Neural cell (in vitro differentiated cells): ENCODE measurements around the gene ALX1.

Source experiments
- CTCF ChIP-seq: fragments of 450-650 bp; IDR thresholded peaks from 2 replicates; pipeline ENCODE4 v1.5.1; 2014; ENCODE audit warnings: antibody characterized with exemption, mild to moderate bottlenecking, moderate library complexity; ENCODE audit not compliant: poor library complexity, severe bottlenecking
- EP300 ChIP-seq: fragments of 450-650 bp; conservative IDR thresholded peaks from 2 replicates; pipeline ENCODE4 v1.6.1; 2014; ENCODE audit warnings: antibody characterized with exemption, mild to moderate bottlenecking, moderate library complexity; ENCODE audit not compliant: poor library complexity, severe bottlenecking
- EZH2 ChIP-seq: fragments of 200-600, 300-800 bp; shearing (Covaris generic), sonication (generic); IDR thresholded peaks from 2 replicates; pipeline ENCODE4 v1.6.1; 2014; ENCODE audit warnings: antibody characterized with exemption, low read length, borderline replicate concordance, mild to moderate bottlenecking; ENCODE audit not compliant: insufficient read depth, poor library complexity, severe bottlenecking
- MXI1 ChIP-seq: fragments of 450-650 bp; conservative IDR thresholded peaks from 2 replicates; pipeline ENCODE4 v1.6.1; 2014; ENCODE audit warnings: antibody characterized with exemption, mild to moderate bottlenecking; ENCODE audit not compliant: poor library complexity, severe bottlenecking
- POLR2AphosphoS5 ChIP-seq: IDR thresholded peaks from 2 replicates; pipeline ENCODE4 v1.6.1; 2012
- RAD21 ChIP-seq: fragments of 450-650 bp; conservative IDR thresholded peaks from 2 replicates; pipeline ENCODE4 v1.6.1; 2014; ENCODE audit warnings: antibody characterized with exemption, mild to moderate bottlenecking, moderate library complexity
- REST ChIP-seq: IDR thresholded peaks from 2 replicates; pipeline ENCODE4 v1.6.1; 2012; ENCODE audit warnings: borderline replicate concordance
- SMC3 ChIP-seq: fragments of 450-650 bp; conservative IDR thresholded peaks from 2 replicates; pipeline ENCODE4 v1.6.1; 2014; ENCODE audit warnings: antibody characterized with exemption, mild to moderate bottlenecking, moderate library complexity; ENCODE audit not compliant: poor library complexity
- TAF1 ChIP-seq: IDR thresholded peaks from 2 replicates; pipeline ENCODE4 v1.6.1; 2012; ENCODE audit warnings: low read depth

GRCh38 chr12:85279449-85280164, 413 bp upstream of the ALX1 start:
- TF ChIP-seq POLR2AphosphoS5 (peak; percentile 23), CTCF (no peak), MXI1 (no peak), EZH2 (no peak), RAD21 (no peak), EP300 (no peak), TAF1 (no peak), REST (no peak), SMC3 (no peak)
